ENCODE data around the gene RDX. TPM values are rescaled to one million over a fixed set of nuclear protein-coding genes. Genes with fewer than 3 reads are reported as not detected.

Gene RDX
- total and polyA plus RNA-seq, 2 of the 8 experiments (the other 6 are each of a cell fraction or from before 2014, with no cell fraction given) = 27.4 to 100 TPM

DNA sequence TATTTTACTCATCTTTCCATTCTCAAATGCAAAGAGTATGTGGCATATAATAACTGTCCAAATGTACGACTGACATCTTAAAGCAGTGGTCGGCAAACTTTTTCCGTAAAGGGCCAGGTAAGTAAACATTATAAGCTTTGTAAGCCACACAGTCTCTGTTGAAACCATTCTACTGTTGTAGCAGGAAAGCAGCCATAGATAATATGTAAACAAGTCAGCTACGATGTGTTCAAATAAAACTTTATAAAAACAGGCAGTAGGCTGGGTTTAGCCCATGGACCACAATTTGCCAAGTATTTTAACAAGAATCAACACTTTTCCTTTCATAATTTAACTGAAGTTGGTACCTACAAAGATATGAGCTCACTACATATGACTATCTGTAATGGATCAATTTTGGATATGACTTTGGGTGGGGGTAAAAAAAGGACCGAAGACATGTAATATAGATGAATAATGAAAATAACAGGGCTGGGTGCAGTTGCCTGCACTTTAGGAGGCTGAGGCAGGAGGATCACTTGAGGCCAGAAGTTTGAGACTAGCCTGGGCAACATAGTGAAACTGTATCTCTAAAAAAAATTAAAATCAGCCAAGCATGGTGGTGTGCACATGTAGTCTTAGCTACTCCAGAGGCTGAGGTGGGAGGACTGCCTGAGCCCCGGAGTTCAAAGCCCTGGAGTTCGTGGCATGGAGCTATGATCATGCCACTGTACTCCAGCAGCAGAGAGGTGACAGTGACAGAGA is 5.7 kb downstream of the RDX start:
- POLR2A ChIA-PET (ENCODE audit: partially characterized antibody) = interaction anchor here (1.0 kb wide), 1 partner anchor 18 kb away, joined by 3 read pairs; no protein-coding TSS in a partner anchor
- no peak for TF ChIP-seq TAF7 (optimal IDR thresholded peaks at IDR 0.05; ENCODE audit: borderline replicate concordance, low read depth, low read length)
- TF ChIP-seq MAFK (IDR thresholded peaks at IDR 0.05; ENCODE audit: low read depth, low read length) = no peak
- no peak for TF ChIP-seq RFX5 (IDR thresholded peaks at IDR 0.05; ENCODE audit: borderline replicate concordance, low read depth, low read length)
- TF ChIP-seq JUND (IDR thresholded peaks at IDR 0.05; ENCODE audit: low read length) = no peak
- TF ChIP-seq TBP (IDR thresholded peaks at IDR 0.05; ENCODE audit: low read depth, low read length) = no peak
- TF ChIP-seq SP4 (IDR thresholded peaks at IDR 0.05; ENCODE audit: low read length) = no peak
- TF ChIP-seq RXRA (IDR thresholded peaks at IDR 0.05; ENCODE audit: insufficient read depth, low read depth, low read length) = no peak
- no peak for TF ChIP-seq ZNF274 (IDR thresholded peaks at IDR 0.05; ENCODE audit: borderline replicate concordance, extremely low read depth, low read length)
- no peak for TF ChIP-seq POLR2A (IDR thresholded peaks at IDR 0.05; ENCODE audit: control extremely low read depth in 1 of 2, low read depth in 2 of 2, low read length in 2 of 2)
- no peak for TF ChIP-seq RNF2 (IDR thresholded peaks at IDR 0.05; ENCODE audit: borderline replicate concordance, low read depth, low read length, missing control alignments, poor library complexity, severe bottlenecking)
- no peak for TF ChIP-seq NRF1 (IDR thresholded peaks at IDR 0.05; ENCODE audit: low read depth, low read length)
- no peak for TF ChIP-seq EZH2 (IDR thresholded peaks at IDR 0.05; ENCODE audit: low read depth, low read length, severe bottlenecking)
- TF ChIP-seq CEBPB (IDR thresholded peaks at IDR 0.05; ENCODE audit: low read depth, low read length) = no peak

More for the DNA sequence above, 5.7 kb downstream of the RDX start:
- Histone ChIP-seq H3K27me3 (replicated peaks in 1 of 4; ENCODE audit: control insufficient read depth in 3 of 4, extremely low read depth in 1 of 4, insufficient read depth in 3 of 4, low read length in 3 of 4) (no peaks in the 10 kb centered on the region), H4K91ac (replicated peaks; ENCODE audit: insufficient read length, low read length) (no peak overlapping the region), H2BK120ac (replicated peaks; ENCODE audit: low read depth, low read length) (no peak overlapping the region), H3K4me3 (ENCODE audit: extremely low read depth in 1 of 4, insufficient read depth in 2 of 4, low read depth in 3 of 4, low read length in 4 of 4) (no peak overlapping the region), H2BK15ac (ENCODE audit: low read length) (no peak overlapping the region), H3K9me3 (ENCODE audit: insufficient read depth in 2 of 2, low read depth in 1 of 2, low read length in 1 of 2) (no peaks in the 10 kb centered on the region), H3K4me1 (replicated peaks in 1 of 4; ENCODE audit: control insufficient read depth in 3 of 4, insufficient read depth in 4 of 4, low read length in 3 of 4) (peaks cover 0 to 6% (median 2%) of the 10 kb centered on the region in 4 experiments; a peak in 4 of 7 replicates), H4K8ac (ENCODE audit: extremely low read depth, insufficient read depth, low read length) (no peak overlapping the region), H3K79me1 (ENCODE audit: low read depth, low read length) (peaks cover 4% of the 10 kb centered on the region; the same call in 1 of the 2 replicates), H3K18ac (ENCODE audit: extremely low read depth, low read length) (no peak overlapping the region), H2BK20ac (ENCODE audit: low read length) (no peak overlapping the region), H3K23me2 (ENCODE audit: low read depth, low read length) (no peaks in the 10 kb centered on the region; the same call in 1 of the 2 replicates), H3K4me2 (ENCODE audit: insufficient read depth in 1 of 2, low read depth in 2 of 2, low read length in 2 of 2) (no peak overlapping the region), H3K79me2 (ENCODE audit: control insufficient read depth in 1 of 2, insufficient read depth in 2 of 2, low read length in 2 of 2) (peaks cover 12 to 99% of the 10 kb centered on the region in 2 experiments), H4K20me1 (replicated peaks in 1 of 2; ENCODE audit: control insufficient read depth in 1 of 2, insufficient read depth in 2 of 2, low read length in 2 of 2) (peaks cover 10 to 15% of the 10 kb centered on the region in 2 experiments), H3K36me3 (ENCODE audit: control insufficient read depth in 2 of 4, insufficient read depth in 4 of 4, low read length in 3 of 4) (no peaks in the 10 kb centered on the region), H3K14ac (ENCODE audit: insufficient read length) (no peak overlapping the region), H3K4ac (replicated peaks; ENCODE audit: insufficient read length, low read depth, low read length) (no peak overlapping the region), H3K9ac (replicated peaks in 1 of 4; ENCODE audit: extremely low read depth in 1 of 4, low read depth in 3 of 4, low read length in 3 of 4) (no peak overlapping the region), H2BK5ac (ENCODE audit: low read depth, low read length) (no peak overlapping the region), H2AK5ac (ENCODE audit: low read depth, low read length) (no peak overlapping the region), H4K5ac (ENCODE audit: insufficient read length, low read depth, low read length) (no peak overlapping the region), H2AFZ (ENCODE audit: low read length) (no peak overlapping the region), H2BK12ac (ENCODE audit: low read depth, low read length) (no peak overlapping the region), H3K27ac (ENCODE audit: low read depth, low read length) (no peak overlapping the region), H3K56ac (replicated peaks; ENCODE audit: insufficient read length, low read depth, low read length) (no peak overlapping the region), H3K23ac (ENCODE audit: insufficient read length) (no peak overlapping the region)
- CTCF ChIA-PET (ENCODE audit: partially characterized antibody) = interaction anchor here (1.1 to 1.5 kb wide), 3 partner anchors 8 to 38 kb away, joined by 3 to 4 read pairs (median 3); no protein-coding TSS in a partner anchor
- FAIRE-seq (no peak), DNase-seq (ENCODE audit: low read depth in 1 of 2, low spot score in 2 of 2) (no peak)
- 94% methylated on average over 7 of the region's 7 CpGs; no CpG with 5 or more reads in 1 of the 2 experiments for WGBS, 2 experiments (ENCODE audit: extremely low coverage in 1 of 2, insufficient coverage in 1 of 2, insufficient read length in 1 of 2, insufficient replicate concordance in 2 of 2, low coverage in 1 of 2, low lambda C conversion rate in 2 of 2, missing lambda C conversion rate in 1 of 2)

All from H1 (cell line).